ENCODE results near the gene ARRB1.

ARRB1 gene

DNA sequence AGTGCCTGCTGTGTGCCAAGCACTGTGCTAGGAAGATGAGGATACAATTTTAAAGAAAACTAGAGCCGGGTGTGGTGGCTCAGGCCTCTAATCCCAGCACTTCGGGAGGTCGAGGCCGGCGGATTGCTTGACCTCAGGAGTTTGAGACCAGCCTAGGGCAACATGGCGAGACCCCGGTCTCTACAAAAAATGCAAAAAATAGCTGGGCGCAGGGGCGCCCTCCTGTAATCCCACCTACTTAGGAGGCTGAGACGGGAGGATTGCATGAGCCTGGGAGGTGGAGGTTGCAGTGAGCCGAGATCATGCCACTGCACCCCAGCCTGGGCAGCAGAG is 102.6 kb downstream of the ARRB1 start:
- DNase-seq (ENCODE audit: low spot score), result no peak
- in situ Hi-C loops (cut with MboI; ENCODE audit: low pct_unique_long_range_greater_than_20kb, low sequenced_read_pairs, unreplicated experiment), result loop anchor here (25.0 kb wide), 1 partner anchor 88 kb away; no protein-coding TSS in a partner anchor
- TF ChIP-seq, protein P1, sequence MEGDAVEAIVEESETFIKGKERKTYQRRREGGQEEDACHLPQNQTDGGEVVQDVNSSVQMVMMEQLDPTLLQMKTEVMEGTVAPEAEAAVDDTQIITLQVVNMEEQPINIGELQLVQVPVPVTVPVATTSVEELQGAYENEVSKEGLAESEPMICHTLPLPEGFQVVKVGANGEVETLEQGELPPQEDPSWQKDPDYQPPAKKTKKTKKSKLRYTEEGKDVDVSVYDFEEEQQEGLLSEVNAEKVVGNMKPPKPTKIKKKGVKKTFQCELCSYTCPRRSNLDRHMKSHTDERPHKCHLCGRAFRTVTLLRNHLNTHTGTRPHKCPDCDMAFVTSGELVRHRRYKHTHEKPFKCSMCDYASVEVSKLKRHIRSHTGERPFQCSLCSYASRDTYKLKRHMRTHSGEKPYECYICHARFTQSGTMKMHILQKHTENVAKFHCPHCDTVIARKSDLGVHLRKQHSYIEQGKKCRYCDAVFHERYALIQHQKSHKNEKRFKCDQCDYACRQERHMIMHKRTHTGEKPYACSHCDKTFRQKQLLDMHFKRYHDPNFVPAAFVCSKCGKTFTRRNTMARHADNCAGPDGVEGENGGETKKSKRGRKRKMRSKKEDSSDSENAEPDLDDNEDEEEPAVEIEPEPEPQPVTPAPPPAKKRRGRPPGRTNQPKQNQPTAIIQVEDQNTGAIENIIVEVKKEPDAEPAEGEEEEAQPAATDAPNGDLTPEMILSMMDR (IDR thresholded peaks at IDR 0.05; ENCODE audit: extremely low read depth, insufficient read depth, missing control alignments), result no peak

DNA sequence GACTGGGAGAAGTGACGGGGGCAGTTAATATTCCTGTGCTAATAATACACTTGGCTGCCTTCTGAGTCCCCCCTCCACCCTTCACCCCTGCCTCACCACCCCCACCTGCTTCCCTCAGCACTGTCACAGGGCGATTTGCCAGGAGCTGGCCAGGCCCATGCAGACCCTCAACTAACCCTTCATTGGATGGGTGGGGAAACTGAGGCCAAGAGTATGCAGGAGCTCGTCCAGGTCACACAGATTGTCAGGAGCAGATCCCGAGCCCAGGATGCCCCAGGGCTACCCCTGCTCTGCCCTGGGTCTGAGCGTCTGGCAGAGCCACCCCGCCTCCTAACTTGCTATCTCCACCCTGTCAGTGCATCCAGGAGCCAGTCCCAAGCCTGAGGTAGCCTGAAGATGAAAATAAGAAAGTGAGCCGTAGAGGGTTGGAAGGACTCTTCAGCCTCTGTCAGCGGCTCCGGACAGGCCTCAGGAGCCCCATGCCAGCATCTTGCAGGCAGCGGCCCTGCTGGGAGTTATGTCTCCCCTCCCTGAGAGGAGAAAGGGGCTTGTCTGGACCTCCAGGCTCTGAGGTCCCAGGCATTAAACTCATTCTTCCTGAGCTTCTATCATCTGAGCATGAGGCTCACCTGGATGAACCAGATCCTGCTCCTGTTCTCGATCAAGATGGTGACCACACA is 104.7 kb downstream of the ARRB1 start:
- in situ Hi-C loops (cut with MboI; ENCODE audit: low pct_unique_long_range_greater_than_20kb, low sequenced_read_pairs, unreplicated experiment), result loop anchor here (25.0 kb wide), 1 partner anchor 90 kb away; no protein-coding TSS in a partner anchor
- TF ChIP-seq, protein P1 (IDR thresholded peaks at IDR 0.05; ENCODE audit: extremely low read depth, insufficient read depth, missing control alignments), result no peak

DNA sequence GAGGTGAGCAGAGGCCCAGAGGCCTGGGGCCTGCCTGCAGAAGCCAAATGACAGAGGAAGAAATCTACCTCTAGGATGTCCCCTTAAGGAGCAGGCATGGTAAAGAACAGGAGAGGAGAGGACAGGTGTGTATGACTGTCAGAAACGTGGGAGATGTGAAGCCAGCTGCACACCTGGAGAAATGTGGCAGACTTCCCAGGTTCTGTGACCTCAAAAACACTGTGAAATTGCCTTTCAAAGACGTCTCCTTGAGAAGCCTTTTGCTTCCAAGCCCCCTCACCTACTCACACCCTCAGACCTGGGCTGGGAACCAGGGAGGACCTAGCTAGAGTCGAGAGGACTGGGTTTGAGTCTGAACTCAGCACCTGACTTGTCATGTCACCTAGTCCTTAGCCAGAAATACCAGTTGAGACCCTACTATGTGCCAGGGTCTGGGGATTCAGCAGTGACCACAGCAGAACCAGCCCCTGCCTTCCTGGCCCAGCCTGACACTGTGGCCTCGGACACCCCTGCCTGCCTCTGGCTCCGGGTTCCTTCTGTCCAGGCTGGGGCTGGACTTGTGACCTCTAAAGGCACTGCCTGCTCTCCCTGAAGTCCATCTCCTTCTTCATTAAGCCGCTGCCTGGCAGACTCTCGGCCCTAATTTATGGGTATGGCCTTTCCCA is 105.3 kb downstream of the ARRB1 start:
- in situ Hi-C loops (cut with MboI; ENCODE audit: low pct_unique_long_range_greater_than_20kb, low sequenced_read_pairs, unreplicated experiment), result loop anchor here (25.0 kb wide), 1 partner anchor 91 kb away; no protein-coding TSS in a partner anchor
- TF ChIP-seq, protein P1 (IDR thresholded peaks at IDR 0.05; ENCODE audit: extremely low read depth, insufficient read depth, missing control alignments), result no peak
- DNase-seq (ENCODE audit: low spot score), result no peak

More for the DNA sequence above, 104.7 kb downstream of the ARRB1 start:
- DNase-seq (ENCODE audit: low spot score), result no peak

DNA sequence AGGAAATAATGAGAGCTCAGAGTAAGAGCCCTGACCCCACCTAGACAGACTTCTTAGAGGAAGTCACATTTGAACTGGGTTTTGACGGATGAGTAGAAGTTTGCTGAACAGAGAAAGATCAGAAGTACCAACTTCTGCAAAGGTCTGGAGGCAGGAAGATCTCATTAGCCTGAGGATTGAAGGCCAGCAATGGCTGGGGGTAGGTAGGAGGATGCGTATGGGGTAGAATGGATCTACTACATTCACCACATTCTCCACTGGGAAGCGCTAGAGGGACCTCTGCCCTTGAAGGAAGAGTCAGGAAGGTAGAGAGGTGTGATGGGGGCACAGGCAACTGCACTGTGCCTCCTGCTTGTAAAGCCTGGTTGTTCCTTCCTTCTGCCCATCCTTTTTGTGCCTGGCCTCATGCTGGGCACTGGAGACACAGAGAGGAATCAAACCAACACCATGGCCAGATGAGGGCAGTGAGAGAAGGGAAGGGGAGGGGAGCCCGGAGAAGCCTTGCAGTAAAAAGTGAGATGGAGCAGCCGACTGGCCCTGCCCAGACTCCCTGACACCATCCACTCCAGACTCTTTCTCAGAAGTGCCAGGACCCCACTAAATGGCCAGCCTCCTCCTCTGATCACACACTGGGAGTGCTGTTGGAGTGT is 106.0 kb downstream of the ARRB1 start:
- no peak for DNase-seq (ENCODE audit: low spot score)
- in situ Hi-C loops (cut with MboI; ENCODE audit: low pct_unique_long_range_greater_than_20kb, low sequenced_read_pairs, unreplicated experiment), result loop anchor here (25.0 kb wide), 1 partner anchor 92 kb away; no protein-coding TSS in a partner anchor
- TF ChIP-seq, protein P1 (IDR thresholded peaks at IDR 0.05; ENCODE audit: extremely low read depth, insufficient read depth, missing control alignments), result no peak

DNA sequence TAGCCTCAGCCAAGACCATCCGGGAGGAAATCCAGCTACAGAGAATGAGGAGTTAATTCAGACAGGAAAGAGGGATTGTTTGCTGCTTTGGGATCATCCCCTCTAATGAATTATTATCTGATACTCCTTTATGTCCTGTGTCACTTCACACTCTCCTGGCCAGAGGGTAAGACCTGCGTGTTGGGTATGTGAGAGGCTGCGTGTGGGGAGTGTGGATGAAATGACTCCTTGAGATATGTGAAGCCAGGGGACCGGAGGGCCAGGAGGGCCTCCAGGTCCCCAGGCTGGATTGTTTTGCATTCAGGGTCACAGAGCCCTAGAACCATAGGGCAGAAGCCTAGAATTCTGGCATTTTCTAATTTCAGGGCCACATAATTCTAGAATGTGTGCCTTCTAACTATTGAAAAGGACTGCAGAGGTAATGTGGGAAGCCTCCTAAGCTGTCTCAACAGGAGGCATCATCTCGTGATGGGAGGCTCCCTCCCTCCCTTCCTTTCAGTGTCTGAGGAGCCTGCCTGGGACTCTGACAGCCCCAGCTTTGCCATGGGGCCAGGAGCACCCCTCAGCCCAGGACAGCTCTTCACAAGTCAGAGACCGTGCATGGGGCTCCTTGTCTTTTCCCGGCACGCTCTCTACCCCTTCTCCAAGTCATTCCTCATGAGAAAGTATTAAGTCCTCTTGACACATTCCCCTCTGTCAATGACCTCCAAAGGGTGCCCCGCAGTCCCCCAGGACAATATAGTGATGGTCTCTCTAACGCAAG is 107.2 kb downstream of the ARRB1 start:
- in situ Hi-C loops (cut with MboI; ENCODE audit: low pct_unique_long_range_greater_than_20kb, low sequenced_read_pairs, unreplicated experiment), result loop anchor here (25.0 kb wide), 1 partner anchor 93 kb away; no protein-coding TSS in a partner anchor
- DNase-seq (ENCODE audit: low spot score), result no peak
- TF ChIP-seq, protein P1 (IDR thresholded peaks at IDR 0.05; ENCODE audit: extremely low read depth, insufficient read depth, missing control alignments), result no peak

Measured in GM13977 (cell line).